Astrocyte (in vitro differentiated cells and primary cell): ENCODE data around the gene ALKBH3.

Source experiments
- CTCF ChIP-seq: IDR thresholded peaks from 2 replicates; pipeline ENCODE4 v1.5.1; 2011; ENCODE audit warnings: low read depth, mild to moderate bottlenecking, inconsistent platforms, low read length, moderate library complexity; ENCODE audit not compliant: insufficient read depth
- EZH2 ChIP-seq: IDR thresholded peaks from 2 replicates; pipeline ENCODE4 v1.6.1; 2012; ENCODE audit warnings: mild to moderate bottlenecking, low read length, inconsistent platforms; ENCODE audit not compliant: insufficient read depth

DNA sequence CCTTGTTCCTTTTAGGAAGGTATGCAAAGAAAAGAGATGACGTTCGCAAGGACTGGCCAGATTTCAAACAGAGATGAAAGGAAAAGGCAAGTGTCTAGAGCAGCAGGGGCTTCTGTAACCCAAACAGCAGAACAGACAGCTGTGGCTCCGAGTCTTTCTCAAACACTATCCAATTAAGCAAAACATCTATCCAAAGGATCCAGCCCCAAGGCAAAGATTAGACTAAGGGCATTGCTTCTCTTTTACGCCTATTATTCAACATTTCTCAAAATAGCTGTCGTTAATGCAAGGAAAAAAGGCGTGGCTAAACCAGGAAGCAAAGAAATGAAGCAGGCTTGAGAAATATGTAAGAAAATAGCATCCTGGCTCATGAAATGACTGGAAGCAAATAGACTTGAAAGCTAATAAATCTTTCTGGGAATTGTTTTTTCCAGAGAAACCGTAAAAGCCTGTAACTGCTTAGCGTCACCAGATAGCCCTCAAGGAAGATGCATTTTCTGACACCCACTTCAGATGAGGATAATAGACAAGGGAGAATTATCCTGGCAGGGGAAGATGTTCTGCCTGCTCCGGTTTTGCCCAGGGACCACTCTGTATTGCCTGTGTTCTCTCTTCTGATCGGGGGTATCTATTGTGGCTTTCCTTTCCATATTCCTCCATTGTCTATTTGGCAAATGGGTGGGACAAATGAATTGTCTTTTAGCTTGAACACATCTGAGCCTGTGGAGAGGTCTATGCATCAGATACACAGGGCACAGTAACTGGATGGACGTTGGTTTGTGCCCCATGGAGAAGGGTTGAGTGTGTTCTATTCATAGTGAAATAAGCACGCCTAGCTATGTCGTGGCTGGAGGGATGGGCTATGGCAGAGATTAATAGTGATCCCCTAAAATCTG, 82.0 kb downstream of the ALKBH3 start:
- TF ChIP-seq CTCF: no peak
- TF ChIP-seq EZH2: no peak
